Activated naive CD8-positive, alpha-beta T cell treated with anti-CD3 and anti-CD28 coated beads, Interleukin-2, amount 10 ng/mL, durations not matched to agents 7 days and 5 days (primary cell): ENCODE measurements around the gene TOB2. TPM values are rescaled to one million over a fixed set of nuclear protein-coding genes. Genes with fewer than 3 reads are reported as not detected.
"Not testable (repeated sequence)": the region's sequence is repeated elsewhere in the genome, so short reads cannot be mapped to it uniquely, and the experiment has no call there.

ENCODE experiments used
- ATAC-seq: fragments of 150-1000 bp; cut with Tn5 transposase; one replicate; pipeline ENCODE4 v1.10.0; 2021; ENCODE audit warnings: low read depth, moderate library complexity
- POLR2A ChIA-PET: fragments of 350-600 bp; sonication (Branson Sonifier 250); formaldehyde crosslinking; loops from one replicate; lab custom pipeline; 2021; ENCODE audit warnings: antibody characterized with exemption; lab: Charles Lee
- DNase-seq: peaks from one replicate; pipeline ENCODE4 v3.0.0; 2021
- H3K27ac Mint-ChIP-seq: one replicate; pipeline ENCODE4 v1.8.0; 2022; ENCODE audit warnings: mild to moderate bottlenecking, mixed read lengths
- H3K27me3 Mint-ChIP-seq: one replicate; pipeline ENCODE4 v1.8.0; 2022; ENCODE audit warnings: mild to moderate bottlenecking, moderate library complexity, mixed read lengths
- H3K36me3 Mint-ChIP-seq: one replicate; pipeline ENCODE4 v1.8.0; 2021; ENCODE audit warnings: mild to moderate bottlenecking, mixed read lengths
- H3K4me1 Mint-ChIP-seq: one replicate; pipeline ENCODE4 v1.8.0; 2021; ENCODE audit warnings: mixed read lengths
- H3K4me3 Mint-ChIP-seq: one replicate; pipeline ENCODE4 v1.8.0; 2022; ENCODE audit warnings: mild to moderate bottlenecking, moderate library complexity, mixed read lengths
- H3K9me3 Mint-ChIP-seq: one replicate; pipeline ENCODE4 v1.8.0; 2021; ENCODE audit warnings: mixed read lengths
- total RNA-seq, 2 experiments: library from RNA; stranded (reverse); gene quantifications; one replicate each; pipeline ENCODE4 v1.2.3, GENCODE V29; 2021

The TOB2 gene
- total RNA-seq, 2 experiments from 2014 or later, result 35.7 to 35.9 TPM

DNA sequence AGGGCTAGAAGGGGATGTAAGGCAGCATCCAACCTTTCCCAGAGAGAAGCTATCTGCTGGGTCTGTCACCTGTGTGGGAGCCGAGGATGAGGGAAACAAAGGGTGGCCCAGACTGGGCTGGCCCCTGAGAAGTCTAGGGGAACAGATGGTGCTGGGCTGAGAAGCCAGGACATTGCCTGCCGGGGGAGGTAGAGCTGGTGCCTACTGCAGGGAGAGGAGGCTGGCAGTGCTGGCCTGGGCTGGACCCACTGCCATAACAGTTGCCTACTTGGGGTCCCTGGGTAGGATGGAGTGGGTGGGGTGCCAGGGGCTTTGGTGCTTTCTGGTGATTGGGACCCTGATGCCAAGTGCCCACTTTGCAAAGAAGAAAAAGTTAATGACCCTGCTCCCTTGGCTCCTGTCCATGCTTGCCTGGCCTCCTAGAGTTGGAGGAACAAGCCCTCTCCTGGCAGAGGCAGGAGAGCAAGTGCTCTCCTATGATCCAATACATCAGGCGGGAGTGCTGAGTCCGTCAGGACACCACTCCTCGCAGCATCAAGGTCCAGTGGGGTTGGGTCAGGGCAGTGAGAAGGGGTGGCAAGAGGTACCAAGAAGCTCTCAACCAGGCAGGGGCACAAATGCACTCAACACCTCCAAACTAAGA is 12.1 kb downstream of the TOB2 start:
- not testable (repeated sequence) for ATAC-seq, H3K4me1 Mint-ChIP-seq, H3K4me3 Mint-ChIP-seq, H3K9me3 Mint-ChIP-seq, H3K36me3 Mint-ChIP-seq, H3K27ac Mint-ChIP-seq, H3K27me3 Mint-ChIP-seq, DNase-seq
- POLR2A ChIA-PET, result interaction anchor here (0.7 to 1.1 kb wide), 2 partner anchors 9 to 12 kb away, joined by 4 read pairs; partner anchors contain the start of gene TOB2

DNA sequence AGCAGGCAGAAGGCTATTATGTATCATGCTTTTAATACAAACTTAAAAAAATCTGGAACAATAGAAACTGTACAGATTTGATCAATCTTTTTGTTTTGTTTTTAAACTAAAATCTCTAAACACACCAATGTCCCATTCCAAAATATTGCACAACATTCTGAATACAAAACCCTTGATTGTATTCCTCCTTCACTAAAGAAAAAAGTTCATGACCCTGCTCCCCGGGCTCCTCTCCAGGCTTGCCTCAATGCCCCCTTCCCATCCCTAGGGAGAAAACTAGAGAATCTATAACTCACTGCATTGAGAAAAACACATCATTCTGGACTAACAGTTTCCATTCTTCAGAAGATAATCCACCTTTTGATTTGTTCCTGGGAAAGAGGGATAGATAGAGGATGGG is 13.1 kb downstream of the TOB2 start:
- H3K4me3 Mint-ChIP-seq, H3K36me3 Mint-ChIP-seq, DNase-seq, ATAC-seq, H3K4me1 Mint-ChIP-seq, POLR2A ChIA-PET, H3K27me3 Mint-ChIP-seq, H3K27ac Mint-ChIP-seq, H3K9me3 Mint-ChIP-seq: not testable (repeated sequence)

DNA sequence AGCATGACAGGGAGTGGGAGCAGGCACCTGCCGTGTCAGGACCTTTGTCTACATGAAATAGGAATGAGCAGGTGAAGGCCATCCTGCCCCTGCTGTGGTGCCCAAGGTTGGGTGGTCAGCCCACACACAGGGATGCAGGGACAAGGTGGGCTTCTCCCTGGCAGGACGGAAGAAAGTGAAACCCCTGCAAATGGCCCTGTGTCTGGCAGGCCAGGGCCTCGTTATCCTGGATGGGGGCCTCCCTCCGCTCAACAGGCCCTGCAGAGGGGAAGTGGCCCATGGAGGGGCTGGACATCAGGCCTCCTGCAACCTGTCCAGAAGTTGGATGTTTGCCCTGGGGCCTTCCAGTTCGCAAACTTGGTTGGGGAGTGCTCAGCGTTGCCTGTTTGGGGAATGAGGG is 14.9 kb downstream of the TOB2 start:
- peaks cover 13% of the 10 kb centered on the region for H3K36me3 Mint-ChIP-seq
- DNase-seq (no peak), ATAC-seq (no peak)
- peaks cover 8% of the 10 kb centered on the region for H3K4me1 Mint-ChIP-seq
- no peaks in the 10 kb centered on the region for H3K27me3 Mint-ChIP-seq
- POLR2A ChIA-PET, result interaction anchor here (0.6 kb wide), 1 partner anchor 86 kb away, joined by 3 read pairs; no protein-coding TSS in a partner anchor
- no peak overlapping the region for H3K4me3 Mint-ChIP-seq
- H3K27ac Mint-ChIP-seq, result no peak overlapping the region
- no peaks in the 10 kb centered on the region for H3K9me3 Mint-ChIP-seq

DNA sequence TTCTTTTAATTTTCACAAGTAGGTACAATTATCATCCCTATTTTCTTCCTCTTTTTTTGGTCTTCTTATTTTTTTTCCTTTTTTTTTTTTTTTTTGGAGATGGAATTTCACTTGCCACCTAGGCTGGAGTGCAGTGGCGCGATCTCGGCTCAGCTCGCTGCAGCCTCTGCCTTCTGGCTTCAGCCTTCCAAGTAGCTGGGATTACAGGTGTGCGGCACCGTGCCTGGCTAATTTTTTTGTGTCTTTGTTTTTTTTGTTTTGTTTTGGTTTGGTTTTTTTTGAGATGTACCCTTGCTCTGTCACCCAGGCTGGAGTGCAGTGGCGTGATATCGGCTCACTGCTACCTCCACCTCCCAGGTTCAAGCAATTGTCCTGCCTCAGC is 16.7 kb downstream of the TOB2 start:
- H3K9me3 Mint-ChIP-seq, result no peaks in the 10 kb centered on the region
- POLR2A ChIA-PET, result interaction anchor here (0.7 kb wide), 2 partner anchors 13 to 1338 kb away, joined by 4 to 6 read pairs; no protein-coding TSS in a partner anchor

DNA sequence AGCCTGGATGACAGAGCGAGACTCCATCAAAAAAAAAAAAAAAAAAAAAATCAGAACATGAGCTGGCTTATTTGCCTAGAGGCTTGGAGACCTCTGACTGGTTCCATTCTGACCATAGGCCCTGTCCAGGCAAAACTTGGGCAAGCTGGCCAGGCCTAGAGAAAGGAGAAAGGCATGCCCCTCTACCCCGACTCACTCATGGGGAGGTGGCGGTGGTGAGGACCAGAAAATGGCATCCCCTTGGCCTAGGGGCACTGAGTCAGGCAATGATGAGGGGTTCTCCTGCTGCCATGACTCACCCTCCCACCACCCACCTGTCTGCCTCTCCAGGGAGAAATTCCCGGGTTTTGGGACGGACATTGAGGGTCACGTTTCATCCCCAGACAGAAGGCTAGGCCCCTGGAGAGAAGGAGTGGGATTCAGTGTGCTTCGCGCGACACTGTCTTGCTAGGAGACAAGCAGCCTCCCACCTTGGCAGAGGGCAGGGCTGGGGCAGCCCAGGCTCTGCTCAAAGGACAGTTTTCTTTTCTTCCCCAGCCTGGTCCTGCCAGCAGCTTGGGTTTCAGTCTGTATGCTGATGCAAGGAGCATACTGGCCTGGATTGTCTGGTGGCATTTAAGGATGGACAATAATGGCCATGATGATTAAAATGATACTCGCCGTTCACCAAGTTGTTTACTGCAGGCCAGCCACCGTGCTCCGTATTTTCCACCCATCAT is 17.2 kb downstream of the TOB2 start:
- no peaks in the 10 kb centered on the region for H3K27me3 Mint-ChIP-seq
- POLR2A ChIA-PET, result interaction anchor here (0.7 kb wide), 1 partner anchor 1339 kb away, joined by 6 read pairs; no protein-coding TSS in a partner anchor
- H3K27ac Mint-ChIP-seq, result no peak overlapping the region
- H3K4me1 Mint-ChIP-seq, result peaks cover 16% of the 10 kb centered on the region
- peaks cover 14% of the 10 kb centered on the region for H3K36me3 Mint-ChIP-seq
- ATAC-seq (no peak), DNase-seq (no peak)
- H3K9me3 Mint-ChIP-seq, result no peaks in the 10 kb centered on the region
- no peak overlapping the region for H3K4me3 Mint-ChIP-seq

More for the DNA sequence above, 16.7 kb downstream of the TOB2 start:
- Mint-ChIP-seq H3K27me3 (no peaks in the 10 kb centered on the region), H3K27ac (no peak overlapping the region), H3K36me3 (peaks cover 14% of the 10 kb centered on the region), H3K4me1 (peaks cover 16% of the 10 kb centered on the region), H3K4me3 (no peak overlapping the region)
- ATAC-seq, result no peak
- no peak for DNase-seq

DNA sequence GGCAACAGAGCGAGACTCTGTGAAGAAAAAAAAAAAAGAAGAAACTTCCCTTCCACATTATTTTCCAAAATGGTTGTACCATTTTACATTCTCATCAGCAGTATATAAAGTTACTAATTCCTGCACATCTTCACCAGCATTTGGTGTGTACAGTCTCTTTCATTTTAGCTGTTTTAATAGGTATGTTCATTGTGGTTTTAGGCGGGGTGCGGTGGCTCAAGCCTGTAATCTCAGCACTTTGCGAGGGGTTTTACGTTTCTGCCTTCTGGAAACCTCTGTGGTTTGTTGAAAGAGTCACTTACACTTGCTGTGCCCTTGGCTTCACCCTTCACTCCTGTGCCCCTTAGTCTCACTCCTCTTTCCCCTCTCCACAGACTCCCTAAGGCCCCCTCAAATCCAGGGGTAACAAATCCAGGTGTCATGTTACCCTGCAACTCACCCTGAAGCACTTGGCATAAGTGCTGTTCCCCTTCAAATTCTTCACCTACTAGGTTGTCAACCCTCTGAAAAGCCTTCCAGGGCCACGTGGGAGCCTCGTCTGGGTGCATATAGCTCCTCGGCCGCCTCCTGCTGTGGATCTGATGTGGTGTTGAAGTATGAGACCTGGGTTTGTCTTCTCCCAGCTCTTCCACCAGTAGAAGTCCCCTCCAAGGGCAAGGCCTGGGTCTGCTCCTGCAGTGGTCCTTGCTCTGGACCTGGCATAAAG is 20.8 kb downstream of the TOB2 start:
- DNase-seq (no peak), ATAC-seq (peak; percentile 77)
- POLR2A ChIA-PET, result interaction anchor here (0.6 to 2.2 kb wide), 6 partner anchors 9 to 1836 kb away, joined by 3 to 14 read pairs (median 4); partner anchors contain the start of genes ACO2, PHF5A, TEF and TOB2
- peaks cover 12% of the 10 kb centered on the region for H3K4me1 Mint-ChIP-seq
- H3K27ac Mint-ChIP-seq, result peak overlapping the region; percentile 70
- H3K36me3 Mint-ChIP-seq, result peaks cover 20% of the 10 kb centered on the region
- peak overlapping the region; percentile 45 for H3K4me3 Mint-ChIP-seq
- H3K27me3 Mint-ChIP-seq, result no peaks in the 10 kb centered on the region
- no peaks in the 10 kb centered on the region for H3K9me3 Mint-ChIP-seq

DNA sequence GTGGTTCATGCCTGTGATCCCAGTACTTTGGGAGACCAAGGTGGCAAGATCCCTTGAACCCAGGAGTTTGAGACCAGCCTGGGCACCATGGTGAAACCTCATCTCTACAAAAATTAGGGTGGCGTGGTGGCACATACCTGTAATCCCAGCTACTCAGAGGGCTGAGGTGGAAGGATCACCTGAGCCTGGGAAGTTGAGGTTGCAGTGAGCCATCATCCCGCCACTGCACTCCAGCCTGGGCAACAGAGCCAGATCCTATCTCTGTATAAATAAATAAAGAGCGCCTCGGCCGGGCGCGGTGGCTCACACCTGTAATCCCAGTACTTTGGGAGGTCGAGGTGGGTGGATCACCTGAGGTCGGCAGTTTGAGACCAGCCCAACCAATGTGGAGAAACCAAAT is 27.9 kb downstream of the TOB2 start:
- Mint-ChIP-seq H3K4me1 (peaks cover 12% of the 10 kb centered on the region), H3K9me3 (no peaks in the 10 kb centered on the region), H3K27me3 (no peaks in the 10 kb centered on the region), H3K27ac (no peak overlapping the region), H3K4me3 (no peak overlapping the region), H3K36me3 (peaks cover 9% of the 10 kb centered on the region)
- POLR2A ChIA-PET, result interaction anchor here (0.6 kb wide), 1 partner anchor 9 kb away, joined by 3 read pairs; no protein-coding TSS in a partner anchor
- no peak for DNase-seq
- no peak for ATAC-seq

DNA sequence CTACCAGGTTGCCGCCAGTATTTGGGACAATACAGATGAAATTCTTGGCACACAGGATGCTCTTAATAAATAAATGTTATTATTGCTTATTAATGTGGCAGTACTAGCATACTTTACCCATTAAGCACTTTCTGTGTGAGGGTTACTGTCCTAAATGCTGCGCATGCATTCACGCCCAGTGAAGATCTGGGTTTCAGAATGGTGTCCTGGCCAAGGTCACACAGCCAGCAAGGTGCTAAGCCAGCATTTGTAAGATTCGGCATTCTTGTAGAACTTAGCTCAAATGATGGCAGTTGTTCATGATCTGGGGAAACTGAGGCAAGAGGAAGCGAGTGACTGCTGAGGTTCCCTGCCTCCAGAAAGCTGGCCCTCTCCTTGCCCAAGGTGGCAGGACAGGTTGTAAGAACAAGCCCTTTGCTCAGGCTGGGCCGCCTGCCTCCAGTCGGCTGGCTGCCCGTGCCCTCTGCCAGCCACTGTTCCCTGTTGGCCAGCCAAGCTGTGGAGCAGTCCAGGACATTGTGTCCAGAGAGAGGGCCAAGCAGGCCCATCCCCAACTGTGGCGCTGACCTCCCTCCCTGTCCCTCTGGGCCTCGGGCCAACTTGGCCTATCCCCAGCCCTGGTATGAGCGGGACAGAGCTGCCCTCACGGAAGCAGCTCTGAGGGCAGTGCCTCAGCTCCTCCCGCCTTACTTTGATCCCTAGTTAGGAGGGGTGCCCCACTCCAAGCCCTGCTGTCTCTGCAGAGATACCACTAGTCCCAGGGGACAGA is 28.8 kb downstream of the TOB2 start:
- no peak overlapping the region for H3K27ac Mint-ChIP-seq
- H3K4me1 Mint-ChIP-seq, result peaks cover 12% of the 10 kb centered on the region
- no peak overlapping the region for H3K4me3 Mint-ChIP-seq
- H3K27me3 Mint-ChIP-seq, result no peaks in the 10 kb centered on the region
- ATAC-seq, result no peak
- peaks cover 4% of the 10 kb centered on the region for H3K36me3 Mint-ChIP-seq
- no peak for DNase-seq
- no peaks in the 10 kb centered on the region for H3K9me3 Mint-ChIP-seq
- POLR2A ChIA-PET, result interaction anchor here (0.6 kb wide), 1 partner anchor 187 kb away, joined by 3 read pairs; no protein-coding TSS in a partner anchor

DNA sequence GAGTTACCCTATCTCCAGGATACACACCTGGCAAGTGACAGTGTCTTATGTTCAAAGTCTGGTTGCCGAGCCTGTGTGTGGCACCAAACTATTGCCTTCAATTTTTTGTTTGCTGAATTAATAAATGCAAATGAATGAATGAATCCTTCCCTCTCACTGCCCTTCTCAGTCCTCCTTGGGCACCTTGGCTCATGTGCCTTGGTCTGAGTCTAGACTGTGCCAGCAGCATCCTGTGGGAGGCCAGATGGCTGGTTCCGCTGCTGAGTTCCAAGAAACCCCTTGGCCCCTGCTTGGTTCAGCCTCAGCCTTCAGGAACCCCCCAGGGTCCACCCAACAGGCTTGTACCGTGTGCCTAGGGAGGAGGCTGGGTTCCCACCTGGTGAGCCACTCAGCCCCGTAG is 31.0 kb downstream of the TOB2 start:
- Mint-ChIP-seq H3K4me1 (peaks cover 24% of the 10 kb centered on the region), H3K27ac (peak overlapping the region; percentile 61), H3K27me3 (no peaks in the 10 kb centered on the region), H3K4me3 (peak overlapping the region; percentile 70), H3K9me3 (no peaks in the 10 kb centered on the region), H3K36me3 (peaks cover 4% of the 10 kb centered on the region)
- POLR2A ChIA-PET, result interaction anchor here (0.6 kb wide), 1 partner anchor 11 kb away, joined by 3 read pairs; no protein-coding TSS in a partner anchor
- ATAC-seq (no peak), DNase-seq (no peak)

DNA sequence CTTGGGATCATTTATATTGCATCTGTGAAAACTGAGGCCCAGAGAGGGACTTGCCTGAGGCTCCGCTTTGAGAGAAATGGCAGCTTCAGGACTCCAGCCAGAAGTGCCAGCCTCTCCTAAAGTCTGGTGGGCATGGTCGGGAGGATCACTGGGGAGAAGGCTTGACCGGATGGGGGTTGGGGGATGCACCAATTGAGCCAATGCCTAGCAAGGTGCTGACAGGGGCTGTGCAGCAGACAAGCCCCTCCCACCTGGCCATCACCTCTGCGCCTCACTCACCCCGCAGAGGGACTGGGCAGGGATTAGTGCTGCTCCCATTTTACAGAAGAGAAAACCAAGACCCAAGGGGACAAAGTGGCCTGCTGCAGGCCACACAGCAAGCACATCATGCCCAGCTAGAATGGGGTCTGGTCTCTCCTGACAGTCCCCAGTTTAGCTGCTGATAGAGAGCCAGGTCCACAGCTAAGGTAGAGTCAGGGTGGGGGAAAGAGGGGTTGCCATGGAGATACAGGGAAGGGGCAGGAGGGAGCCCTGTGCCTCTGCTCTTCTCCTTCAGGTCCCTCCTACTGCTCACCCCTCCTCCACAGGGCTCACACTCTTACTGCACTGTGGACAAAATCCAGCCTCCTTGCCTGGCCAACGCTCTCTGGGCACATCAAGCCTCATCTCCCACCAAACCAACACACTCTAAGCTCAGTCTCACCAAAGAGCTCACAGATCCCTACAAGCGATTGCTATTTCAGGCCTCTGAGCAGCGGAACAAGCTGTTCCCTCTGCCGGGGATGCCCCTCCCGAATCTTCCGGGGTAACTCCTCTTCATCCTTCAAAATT is 35.4 kb downstream of the TOB2 start:
- POLR2A ChIA-PET, result interaction anchor here (0.8 to 1.5 kb wide), 5 partner anchors 15 to 115 kb away, joined by 3 to 6 read pairs (median 5); partner anchors contain the start of genes ACO2, PHF5A and ZC3H7B
- Mint-ChIP-seq H3K4me1 (peaks cover 27% of the 10 kb centered on the region), H3K27me3 (no peaks in the 10 kb centered on the region), H3K27ac (peak overlapping the region; percentile 88), H3K4me3 (peak overlapping the region; percentile 58), H3K9me3 (no peaks in the 10 kb centered on the region), H3K36me3 (peaks cover 4% of the 10 kb centered on the region)
- DNase-seq (no peak), ATAC-seq (no peak)

DNA sequence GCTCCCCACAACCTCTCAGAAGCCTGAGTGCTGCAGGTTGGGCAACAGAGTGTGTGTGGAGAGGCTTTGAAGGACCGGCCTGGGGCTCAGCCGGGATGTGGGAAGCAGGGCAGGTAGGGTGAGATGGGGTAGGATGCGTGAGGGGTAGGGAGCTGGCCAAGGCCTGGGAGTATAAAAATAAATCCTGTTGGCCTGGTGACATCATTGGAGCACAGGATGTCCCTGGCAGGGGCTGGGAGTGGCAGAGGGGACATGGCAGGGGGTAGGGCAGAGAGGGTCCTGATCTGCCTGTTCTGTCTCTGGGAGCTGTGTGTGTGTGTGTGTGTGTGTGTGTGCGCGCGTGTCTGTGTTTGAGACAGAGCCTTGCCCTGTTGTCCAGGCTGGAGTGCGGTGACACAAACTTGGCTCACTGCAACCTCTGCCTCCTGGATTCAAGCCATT is 36.3 kb downstream of the TOB2 start:
- Mint-ChIP-seq H3K4me1 (peaks cover 24% of the 10 kb centered on the region), H3K4me3 (no peak overlapping the region), H3K27ac (peak overlapping the region; percentile 66), H3K36me3 (no peaks in the 10 kb centered on the region), H3K9me3 (no peaks in the 10 kb centered on the region), H3K27me3 (no peaks in the 10 kb centered on the region)
- ATAC-seq (no peak), DNase-seq (no peak)
- POLR2A ChIA-PET, result interaction anchor here (0.8 kb wide), 1 partner anchor 111 kb away, joined by 3 read pairs; no protein-coding TSS in a partner anchor

DNA sequence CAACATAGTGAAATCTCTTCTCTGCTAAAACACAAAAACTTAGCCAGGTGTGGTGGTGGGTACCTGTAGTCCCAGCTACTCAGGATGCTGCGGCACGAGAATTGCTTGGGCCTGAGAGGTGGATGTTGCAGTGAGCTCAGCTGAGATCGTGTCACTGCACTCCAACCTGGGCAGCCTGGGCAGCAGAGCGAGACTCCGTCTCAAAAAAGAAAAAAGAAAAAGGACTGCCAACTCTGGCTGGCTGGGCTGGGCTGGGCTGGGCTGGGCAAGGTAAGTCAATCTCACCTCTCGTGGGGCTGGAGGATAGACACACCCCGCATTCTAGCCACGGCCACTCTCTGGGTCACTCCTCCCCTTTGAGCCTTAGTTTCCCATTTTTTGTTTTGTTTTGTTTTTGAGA is 37.9 kb downstream of the TOB2 start:
- peaks cover 18% of the 10 kb centered on the region for H3K4me1 Mint-ChIP-seq
- DNase-seq (no peak), ATAC-seq (no peak)
- H3K9me3 Mint-ChIP-seq, result no peaks in the 10 kb centered on the region
- H3K4me3 Mint-ChIP-seq, result no peak overlapping the region
- POLR2A ChIA-PET, result interaction anchor here (1.1 kb wide), 1 partner anchor 59 kb away, joined by 6 read pairs; the partner anchor contains the start of gene PHF5A
- no peaks in the 10 kb centered on the region for H3K36me3 Mint-ChIP-seq
- H3K27ac Mint-ChIP-seq, result no peak overlapping the region
- H3K27me3 Mint-ChIP-seq, result no peaks in the 10 kb centered on the region
